ENCODE measurements around the gene CHRDL2. TPM values are rescaled to one million over a fixed set of nuclear protein-coding genes. Genes with fewer than 3 reads are reported as not detected.

Gene CHRDL2
- total RNA-seq, 1 donor from 2014 or later = not detected

- no peak for TF ChIP-seq CTCF (IDR thresholded peaks at IDR 0.05; ENCODE audit: insufficient read depth, low read length, severe bottlenecking)
- Histone ChIP-seq H3K36me3 (ENCODE audit: control insufficient read depth, insufficient read depth, low read length) (no peaks in the 10 kb centered on the region), H3K27me3 (ENCODE audit: control insufficient read depth, insufficient read depth, low read length) (peaks cover 8% of the 10 kb centered on the region), H3K4me3 (ENCODE audit: low read depth, low read length) (no peak overlapping the region)
- FAIRE-seq (no peak), DNase-seq (ENCODE audit: low read depth) (no peak)
Measured at GRCh38 chr11:74723511-74723910, 7.7 kb downstream of the CHRDL2 start.

- FAIRE-seq = no peak
- H3K4me3 ChIP-seq (ENCODE audit: low read depth, low read length) = no peak overlapping the region
- peaks cover 6% of the 10 kb centered on the region for H3K27me3 ChIP-seq (ENCODE audit: control insufficient read depth, insufficient read depth, low read length)
- H3K36me3 ChIP-seq (ENCODE audit: control insufficient read depth, insufficient read depth, low read length) = no peaks in the 10 kb centered on the region
- no peak for DNase-seq (ENCODE audit: low read depth)
- no peak for TF ChIP-seq CTCF (IDR thresholded peaks at IDR 0.05; ENCODE audit: insufficient read depth, low read length, severe bottlenecking)
Measured at GRCh38 chr11:74721479-74721835, 9.8 kb downstream of the CHRDL2 start.

GRCh38 chr11:74720596-74721478, 10.4 kb downstream of the CHRDL2 start:
- DNase-seq (ENCODE audit: low read depth) (no peak), FAIRE-seq (no peak)
- Histone ChIP-seq H3K4me3 (ENCODE audit: low read depth, low read length) (no peak overlapping the region), H3K36me3 (ENCODE audit: control insufficient read depth, insufficient read depth, low read length) (no peaks in the 10 kb centered on the region), H3K27me3 (ENCODE audit: control insufficient read depth, insufficient read depth, low read length) (peaks cover 6% of the 10 kb centered on the region)
- no peak for TF ChIP-seq CTCF (IDR thresholded peaks at IDR 0.05; ENCODE audit: insufficient read depth, low read length, severe bottlenecking)

- no peak overlapping the region for H3K4me3 ChIP-seq (ENCODE audit: low read depth, low read length)
- no peak for DNase-seq (ENCODE audit: low read depth)
- H3K27me3 ChIP-seq (ENCODE audit: control insufficient read depth, insufficient read depth, low read length) = peaks cover 2% of the 10 kb centered on the region
- FAIRE-seq = no peak
- no peak for TF ChIP-seq CTCF (IDR thresholded peaks at IDR 0.05; ENCODE audit: insufficient read depth, low read length, severe bottlenecking)
- H3K36me3 ChIP-seq (ENCODE audit: control insufficient read depth, insufficient read depth, low read length) = no peaks in the 10 kb centered on the region
Measured at GRCh38 chr11:74719011-74719410, 12.2 kb downstream of the CHRDL2 start.

- peaks cover 2% of the 10 kb centered on the region for H3K27me3 ChIP-seq (ENCODE audit: control insufficient read depth, insufficient read depth, low read length)
- no peak overlapping the region for H3K4me3 ChIP-seq (ENCODE audit: low read depth, low read length)
- FAIRE-seq (no peak), DNase-seq (ENCODE audit: low read depth) (no peak)
- no peaks in the 10 kb centered on the region for H3K36me3 ChIP-seq (ENCODE audit: control insufficient read depth, insufficient read depth, low read length)
- no peak for TF ChIP-seq CTCF (IDR thresholded peaks at IDR 0.05; ENCODE audit: insufficient read depth, low read length, severe bottlenecking)
Measured at GRCh38 chr11:74717221-74717969, 13.8 kb downstream of the CHRDL2 start.

Data from bronchial epithelial cell (primary cell).